WI38 (cell line): ENCODE measurements around the gene NFAT5.
A peak's percentile ranks its signal among the peaks of the same experiment; 100 is the strongest.

Experiments
- H3K4me3 ChIP-seq: 2 replicates; pipeline ENCODE4 v1.5.1; 2011; ENCODE audit warnings: low read depth, mild to moderate bottlenecking, control low read depth, low read length
- CTCF ChIP-seq: IDR thresholded peaks from 2 replicates; pipeline ENCODE4 v1.5.1; 2012; ENCODE audit warnings: low read depth, mild to moderate bottlenecking, control low read depth, low read length

The NFAT5 gene

GRCh38 chr16:69701452-69701851 lies 135.7 kb downstream of the NFAT5 start:
- H3K4me3 ChIP-seq: no peak overlapping the region
- no peak for TF ChIP-seq CTCF

GRCh38 chr16:69701866-69702265 lies 136.1 kb downstream of the NFAT5 start:
- no peak for TF ChIP-seq CTCF

GRCh38 chr16:69703638-69704037 lies 137.9 kb downstream of the NFAT5 start:
- TF ChIP-seq CTCF: no peak
- no peak overlapping the region for H3K4me3 ChIP-seq

More at GRCh38 chr16:69701866-69702265, 136.1 kb downstream of the NFAT5 start:
- H3K4me3 ChIP-seq: no peak overlapping the region

GRCh38 chr16:69706256-69706974 lies 140.6 kb downstream of the NFAT5 start:
- H3K4me3 ChIP-seq: no peak overlapping the region
- no peak for TF ChIP-seq CTCF

- no peak for TF ChIP-seq CTCF
- no peak overlapping the region for H3K4me3 ChIP-seq
These were observed 141.2 kb downstream of the NFAT5 start for GRCh38 chr16:69706975-69707340.

GRCh38 chr16:69707920-69708683 lies 142.3 kb downstream of the NFAT5 start:
- TF ChIP-seq CTCF: no peak

GRCh38 chr16:69709456-69710084 lies 143.8 kb downstream of the NFAT5 start:
- TF ChIP-seq CTCF: peak; percentile 24

More at GRCh38 chr16:69707920-69708683, 142.3 kb downstream of the NFAT5 start:
- H3K4me3 ChIP-seq: no peak overlapping the region

More at GRCh38 chr16:69709456-69710084, 143.8 kb downstream of the NFAT5 start:
- no peak overlapping the region for H3K4me3 ChIP-seq
